ENCODE data around the gene BBC3.
"Not testable (repeated sequence)": the region's sequence is repeated elsewhere in the genome, so short reads cannot be mapped to it uniquely, and the experiment has no call there.

BBC3 gene, protein sequence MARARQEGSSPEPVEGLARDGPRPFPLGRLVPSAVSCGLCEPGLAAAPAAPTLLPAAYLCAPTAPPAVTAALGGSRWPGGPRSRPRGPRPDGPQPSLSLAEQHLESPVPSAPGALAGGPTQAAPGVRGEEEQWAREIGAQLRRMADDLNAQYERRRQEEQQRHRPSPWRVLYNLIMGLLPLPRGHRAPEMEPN

DNA sequence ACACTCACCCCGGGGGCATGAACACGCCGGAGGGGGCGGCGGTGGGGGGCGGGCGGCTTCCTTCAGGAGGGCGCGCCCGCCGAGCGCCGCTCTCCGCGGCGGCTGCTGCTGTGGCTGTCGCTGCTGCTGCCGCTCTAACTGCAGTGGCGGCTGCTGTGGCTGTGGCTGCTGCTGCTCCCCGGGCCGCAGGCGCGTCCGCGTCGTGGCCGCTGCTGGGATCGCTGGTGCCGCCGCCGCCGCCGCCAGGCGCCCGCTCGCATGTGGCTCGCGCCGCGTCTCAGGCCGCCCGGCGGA, at the start of gene BBC3:
Gene BBC3 (minus strand): TSS at position 279 of the 294 bp plus-strand sequence. CDS start 2,768 bp downstream, outside the sequence.
- peak within 1 kb of the TSS; percentile 84 for H3K4me3 ChIP-seq (ENCODE audit: low read depth, low read length)

DNA sequence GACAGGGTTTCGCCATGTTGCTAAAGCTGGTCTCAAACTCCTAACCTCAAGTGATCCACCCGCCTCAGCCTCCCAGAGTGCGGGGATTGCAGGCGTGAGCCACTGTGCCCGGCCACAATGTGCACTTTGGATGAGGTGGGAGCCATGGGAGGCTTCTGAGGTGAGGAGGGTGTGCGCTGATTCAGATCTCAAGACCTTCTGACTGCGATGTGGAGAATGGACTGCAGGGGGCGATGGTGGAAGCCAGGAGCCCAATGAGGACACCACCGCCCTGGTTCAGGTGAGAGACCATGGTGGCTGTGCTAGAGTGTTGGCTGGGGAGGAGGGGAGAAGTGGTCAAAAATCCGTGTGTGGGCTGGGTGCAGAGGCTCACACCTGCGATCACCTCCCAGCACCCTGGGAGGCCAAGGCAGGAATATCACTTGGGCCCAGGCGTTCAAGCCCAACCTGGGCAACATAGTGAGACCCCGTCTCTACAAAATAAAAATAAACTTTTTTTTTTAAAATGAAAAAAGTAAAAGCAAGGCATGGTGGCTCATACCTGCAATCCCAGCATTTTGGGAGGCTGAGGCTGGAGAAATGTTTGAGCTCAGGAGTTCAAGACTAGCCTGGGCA, 49.3 kb upstream of the BBC3 start:
- no peak overlapping the region for H3K4me3 ChIP-seq (ENCODE audit: low read depth, low read length)

DNA sequence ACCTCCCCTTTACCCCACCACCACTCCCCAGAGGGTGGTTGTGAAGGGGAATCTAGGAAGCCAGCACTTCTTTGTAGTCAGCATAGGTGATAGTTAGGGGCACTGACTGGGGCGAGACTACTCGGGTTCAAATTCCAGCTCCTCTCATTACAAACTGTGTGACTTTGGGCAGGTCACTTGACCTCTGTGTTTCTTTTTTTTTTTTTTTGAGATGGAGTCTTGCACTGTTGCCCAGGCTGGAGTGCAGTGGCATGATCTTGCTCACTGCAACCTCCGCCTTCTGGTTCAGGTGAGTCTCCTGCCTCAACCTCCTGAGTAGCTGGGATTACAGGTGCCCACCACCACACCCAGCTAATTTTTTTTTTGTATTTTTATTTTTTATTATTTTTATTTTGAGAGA, 45.5 kb upstream of the BBC3 start:
- not testable (repeated sequence) for H3K4me3 ChIP-seq (ENCODE audit: low read depth, low read length)

DNA sequence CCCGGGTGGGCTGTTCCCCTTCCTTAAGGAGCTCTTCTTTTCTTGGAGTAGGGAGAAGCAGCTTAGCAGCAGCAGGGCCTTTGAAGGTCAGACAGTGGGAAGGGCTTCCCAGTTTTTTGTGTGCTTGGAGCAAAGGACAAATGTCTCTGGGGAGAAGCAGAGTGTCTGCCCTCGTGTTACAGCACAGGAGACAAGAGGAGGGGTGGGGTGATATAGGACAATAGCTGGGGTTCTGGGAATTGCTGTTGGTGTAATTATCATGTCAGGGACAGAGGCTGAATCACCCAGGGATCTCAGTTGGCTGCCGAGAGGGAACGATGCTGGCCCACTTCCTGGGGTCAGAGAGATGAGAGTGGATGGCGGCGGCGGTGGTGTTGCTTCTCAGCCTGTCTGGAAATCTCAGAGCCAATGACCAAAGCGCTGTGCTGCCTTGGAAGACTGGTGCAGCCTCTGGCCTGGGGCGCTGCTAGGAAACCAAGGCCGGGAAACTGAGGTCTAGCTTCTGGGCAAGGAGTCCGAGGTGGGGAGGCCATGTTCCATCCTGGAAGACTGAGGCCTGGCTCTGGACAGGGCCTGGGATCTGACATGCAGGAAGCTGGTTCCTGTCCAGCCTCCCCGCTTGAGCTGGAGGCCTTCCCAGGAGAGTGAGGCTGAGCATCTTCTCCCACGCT, 44.9 kb upstream of the BBC3 start:
- no peak overlapping the region for H3K4me3 ChIP-seq (ENCODE audit: low read depth, low read length)

DNA sequence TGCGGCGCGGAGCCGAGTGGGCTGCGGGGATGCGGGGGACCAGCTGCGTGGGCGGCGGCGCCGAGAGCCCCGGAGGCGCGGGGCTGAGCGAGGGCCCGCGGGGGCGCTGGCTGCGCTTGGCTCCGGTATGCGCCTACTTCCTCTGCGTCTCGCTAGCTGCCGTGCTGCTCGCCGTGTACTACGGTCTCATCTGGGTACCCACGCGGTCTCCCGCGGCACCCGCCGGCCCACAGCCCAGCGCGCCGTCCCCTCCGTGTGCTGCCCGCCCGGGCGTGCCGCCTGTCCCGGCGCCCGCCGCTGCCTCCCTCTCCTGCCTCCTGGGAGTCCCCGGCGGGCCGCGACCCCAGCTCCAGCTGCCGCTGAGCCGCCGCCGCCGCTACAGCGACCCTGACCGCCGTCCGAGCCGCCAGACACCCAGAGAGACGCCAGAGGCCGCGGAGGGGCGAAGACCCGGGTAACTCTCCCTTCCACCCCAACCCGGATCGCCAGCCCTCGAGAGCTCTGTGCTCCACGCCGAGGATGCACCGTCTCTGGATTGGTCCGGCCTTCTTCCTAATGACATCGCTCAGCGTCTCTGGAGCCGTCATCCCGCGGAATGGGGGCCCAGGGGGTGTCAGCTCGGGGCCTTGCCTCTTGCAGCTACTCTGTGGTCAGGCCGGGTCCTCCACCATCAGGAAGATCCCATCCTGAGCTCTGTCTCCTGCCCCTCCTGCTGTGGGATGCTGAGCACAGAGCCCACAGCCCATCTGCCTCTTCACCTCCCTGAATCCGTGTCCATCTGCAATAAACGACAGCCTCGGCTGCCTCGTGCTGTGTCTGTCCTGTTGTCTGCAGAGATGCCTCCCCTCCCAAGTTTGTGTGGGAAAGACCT, 44.1 kb upstream of the BBC3 start:
- H3K4me3 ChIP-seq (ENCODE audit: low read depth, low read length): peak overlapping the region; percentile 67

DNA sequence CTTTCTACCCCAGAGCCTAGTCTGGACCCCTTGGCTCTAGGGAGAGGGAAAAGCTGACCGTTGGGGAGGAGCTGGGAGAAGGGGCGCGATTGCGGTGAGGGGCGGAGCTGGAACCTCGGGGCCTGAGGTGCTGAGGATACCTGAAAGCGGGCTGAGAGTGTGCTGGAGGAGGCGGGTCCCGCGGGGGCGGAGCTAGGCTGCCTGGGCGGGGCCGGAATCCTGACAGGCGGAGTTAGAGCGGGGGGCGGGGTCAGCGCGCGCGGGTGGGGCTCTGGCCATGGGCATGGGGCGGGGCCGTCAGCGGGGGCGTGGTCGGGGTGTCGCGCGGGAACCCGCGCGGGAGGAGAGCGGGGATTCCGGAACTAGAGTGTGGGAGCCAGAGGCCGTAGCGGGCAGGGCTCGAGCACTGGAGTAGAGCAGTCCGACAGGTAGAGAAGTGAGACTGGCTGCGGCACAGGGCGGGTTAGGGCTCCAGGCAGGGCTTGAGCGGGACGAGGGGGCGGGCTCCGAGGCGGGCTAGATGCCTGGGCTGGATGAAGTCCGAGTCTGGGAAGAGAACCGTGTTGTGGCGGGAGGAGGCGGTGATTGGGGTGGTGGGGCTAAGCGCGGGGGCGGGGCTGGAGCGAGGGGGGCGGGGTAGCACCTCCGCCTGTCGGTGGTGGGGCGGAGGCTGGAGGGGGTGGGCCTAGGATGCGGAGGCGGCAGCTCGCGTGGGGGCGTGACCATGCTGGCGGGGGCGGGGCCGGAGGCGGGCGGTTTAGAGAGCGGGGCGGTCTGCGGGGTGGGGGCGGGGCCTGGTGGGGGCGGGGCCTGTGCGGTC, 43.3 kb upstream of the BBC3 start, which contains the start of gene INAFM1:
Gene INAFM1 (plus strand): TSS at position 815 of the 820 bp plus-strand sequence. CDS start 35 bp downstream, outside the sequence.
- H3K4me3 ChIP-seq (ENCODE audit: low read depth, low read length): peak within 1 kb of the TSS; percentile 67

DNA sequence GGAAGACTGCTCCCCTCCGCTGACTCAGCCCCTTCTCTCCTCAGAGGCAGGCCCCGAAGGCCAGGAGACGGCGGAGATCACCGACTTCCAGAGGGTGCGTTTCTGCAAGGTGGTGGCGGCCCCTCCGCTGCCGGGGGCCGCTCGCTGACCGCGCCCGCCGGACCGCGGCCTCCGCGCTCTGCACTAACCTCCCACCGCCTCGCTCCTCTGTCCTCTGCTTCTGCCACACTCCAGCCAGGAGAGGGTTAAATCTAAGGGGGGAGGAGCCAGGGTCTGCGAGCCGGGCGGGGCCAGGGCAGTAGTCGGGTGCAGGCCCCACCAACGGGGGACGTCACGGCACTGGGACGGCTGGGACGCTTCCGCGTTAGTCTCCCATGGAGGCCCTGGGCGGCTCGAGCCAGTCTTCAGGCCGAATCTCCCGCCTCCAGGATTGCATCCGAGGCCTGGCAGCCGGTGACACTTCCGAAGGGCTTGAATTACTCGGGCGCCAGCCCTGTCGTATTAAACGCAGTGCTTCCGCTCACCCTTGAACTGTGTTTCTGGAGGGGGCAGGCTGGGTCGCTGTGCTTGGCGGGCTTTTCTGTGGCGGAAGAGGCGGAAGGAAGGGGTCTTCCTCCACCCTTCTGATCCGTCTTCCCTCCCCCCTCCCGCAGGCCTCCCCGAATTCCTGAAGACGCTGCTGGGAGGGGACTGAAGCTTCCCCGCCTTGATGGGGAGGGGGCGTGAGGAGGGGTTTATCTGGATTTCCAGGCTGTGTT, 42.5 kb upstream of the BBC3 start:
- H3K4me3 ChIP-seq (ENCODE audit: low read depth, low read length): peak overlapping the region; percentile 62

DNA sequence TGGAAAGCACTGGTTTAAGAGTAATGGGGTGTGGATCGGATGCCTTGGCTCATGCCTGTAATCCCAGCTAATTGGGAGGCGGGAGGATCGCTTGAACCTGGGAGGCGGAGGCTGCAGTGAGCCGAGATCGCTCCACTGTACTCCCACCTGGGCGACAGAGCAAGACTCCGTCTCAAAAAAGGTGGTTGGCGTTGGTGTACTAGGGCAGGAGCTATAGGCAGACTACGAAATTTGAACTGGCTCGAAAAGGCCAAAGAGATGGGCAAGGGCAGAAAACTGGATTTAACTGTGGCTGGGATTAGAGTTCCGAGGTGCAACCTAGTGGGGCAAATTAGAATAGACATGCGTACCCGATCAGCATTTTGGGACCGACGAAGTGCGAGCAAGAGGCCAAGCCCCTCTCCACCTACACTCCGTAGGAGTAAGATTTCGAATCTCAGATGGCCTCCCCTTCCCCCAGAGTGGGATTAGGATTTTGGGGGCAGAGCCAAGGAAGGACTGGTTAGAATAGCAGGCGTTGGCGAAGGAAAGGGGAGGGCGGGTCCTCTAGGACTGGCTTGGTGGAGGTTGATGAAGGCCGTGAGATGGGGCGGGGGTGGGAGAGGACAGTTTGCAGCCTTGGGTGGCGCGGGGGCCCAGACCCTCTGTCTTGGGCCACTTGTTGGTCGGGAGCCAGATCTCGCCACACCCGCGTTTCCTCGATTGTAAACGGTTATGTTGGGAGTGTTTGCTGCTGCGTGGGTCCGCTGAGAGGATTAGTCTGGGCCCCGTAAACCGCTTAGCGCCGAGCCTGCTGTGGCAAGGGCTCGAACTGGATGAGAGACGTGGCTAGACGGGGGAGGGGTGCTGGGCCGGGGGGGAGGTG, 41.7 kb upstream of the BBC3 start:
- H3K4me3 ChIP-seq (ENCODE audit: low read depth, low read length): peak overlapping the region; percentile 62

DNA sequence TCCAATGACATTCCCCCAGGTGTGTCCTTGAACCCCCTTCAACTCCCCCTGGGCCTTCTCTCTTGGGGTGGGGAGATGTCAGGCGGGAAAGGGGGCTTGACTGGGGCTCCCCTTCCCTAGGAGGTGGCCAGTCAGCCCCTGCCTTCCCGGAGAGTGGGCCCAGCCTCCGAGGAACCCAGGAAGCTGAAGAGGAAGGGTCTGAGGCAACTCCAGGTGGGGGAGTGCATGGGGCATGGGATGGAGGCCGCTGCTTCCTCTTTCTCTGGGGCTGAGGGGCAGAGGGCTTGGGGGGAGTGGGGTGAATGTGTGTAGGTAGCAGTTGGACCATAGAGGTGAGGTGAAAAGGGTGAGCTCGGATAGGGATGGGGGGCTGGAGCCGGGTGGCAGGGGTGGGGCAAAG, 41.0 kb upstream of the BBC3 start:
- H3K4me3 ChIP-seq (ENCODE audit: low read depth, low read length): no peak overlapping the region

DNA sequence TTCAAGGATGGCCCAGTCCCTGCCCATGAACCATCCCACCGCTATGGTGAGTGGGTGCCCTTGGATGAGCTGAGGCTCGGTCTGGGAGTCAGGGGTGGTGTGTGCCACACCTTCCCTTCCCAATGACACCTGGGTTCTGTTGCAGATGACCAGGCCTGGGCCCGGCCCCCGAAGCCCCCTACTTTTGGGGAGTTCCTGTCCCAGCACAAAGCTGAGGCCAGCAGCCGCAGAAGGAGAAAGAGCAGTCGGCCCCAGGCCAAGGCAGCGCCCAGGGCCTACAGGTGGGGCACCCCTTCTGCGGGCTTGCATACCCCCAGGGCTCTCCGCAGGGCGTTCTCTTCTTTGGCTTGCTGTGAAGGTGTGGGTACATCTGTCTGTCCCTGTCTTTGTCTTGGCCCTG, 39.4 kb upstream of the BBC3 start:
- H3K4me3 ChIP-seq (ENCODE audit: low read depth, low read length): no peak overlapping the region

DNA sequence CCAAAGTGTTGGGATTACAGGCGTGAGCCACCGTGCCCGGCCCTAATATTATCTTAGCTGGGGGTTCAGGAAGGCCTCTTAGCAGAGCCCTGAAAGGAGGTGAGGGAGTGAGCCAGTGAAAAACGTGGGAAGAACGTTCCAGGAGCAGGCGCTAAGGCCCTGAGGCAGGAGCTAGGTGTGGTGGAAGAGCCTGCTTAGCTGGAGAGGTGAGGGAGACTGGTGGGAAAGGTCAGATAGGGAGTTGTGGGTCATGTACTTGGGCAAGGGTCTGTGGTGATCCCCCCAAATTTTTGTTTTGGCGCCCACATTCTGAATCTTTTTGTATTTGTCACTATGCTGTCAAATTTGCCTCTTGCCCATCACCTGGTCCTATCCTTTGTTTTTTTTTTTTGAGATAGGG, 38.6 kb upstream of the BBC3 start:
- no peak overlapping the region for H3K4me3 ChIP-seq (ENCODE audit: low read depth, low read length)

DNA sequence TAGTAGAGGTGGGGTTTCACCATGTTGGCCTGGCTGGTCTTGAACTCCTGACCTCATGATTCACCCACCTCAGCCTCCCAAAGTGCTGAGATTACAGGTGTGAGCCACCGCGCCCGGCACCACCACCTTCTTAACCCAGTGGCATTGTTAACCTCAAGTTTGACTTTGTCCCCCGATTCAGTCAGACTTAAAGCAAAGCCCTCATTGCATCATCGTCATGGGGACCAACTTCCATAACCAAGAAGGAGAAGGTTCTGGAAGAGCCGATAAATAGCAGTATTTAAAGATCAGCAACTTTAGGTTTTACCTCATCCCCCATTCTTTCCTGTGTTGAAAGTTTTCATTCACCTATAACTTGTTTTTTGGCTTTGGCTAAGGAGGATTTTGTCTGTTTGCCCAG, 37.0 kb upstream of the BBC3 start:
- H3K4me3 ChIP-seq (ENCODE audit: low read depth, low read length): no peak overlapping the region

DNA sequence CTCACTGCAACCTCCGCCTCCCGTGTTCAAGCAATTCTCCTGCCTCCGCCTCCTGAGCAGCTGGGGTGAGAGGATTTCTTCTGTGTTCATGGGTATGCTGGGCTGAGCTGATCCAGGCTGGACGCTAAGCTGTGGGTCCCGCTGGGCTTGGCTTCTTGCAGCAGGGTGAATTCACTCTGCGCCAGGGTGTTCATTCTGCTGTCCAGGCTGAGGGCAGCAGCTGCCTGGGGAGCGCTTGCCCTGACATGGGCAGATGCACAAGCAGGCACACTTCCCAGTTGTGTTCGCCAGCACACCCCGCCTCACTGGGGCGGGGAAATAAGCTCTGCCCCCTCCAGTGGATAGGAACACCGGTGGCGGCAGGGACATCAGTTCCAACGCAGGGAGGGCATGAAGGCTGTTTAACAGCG, 36.4 kb upstream of the BBC3 start:
- H3K4me3 ChIP-seq (ENCODE audit: low read depth, low read length): no peak overlapping the region

DNA sequence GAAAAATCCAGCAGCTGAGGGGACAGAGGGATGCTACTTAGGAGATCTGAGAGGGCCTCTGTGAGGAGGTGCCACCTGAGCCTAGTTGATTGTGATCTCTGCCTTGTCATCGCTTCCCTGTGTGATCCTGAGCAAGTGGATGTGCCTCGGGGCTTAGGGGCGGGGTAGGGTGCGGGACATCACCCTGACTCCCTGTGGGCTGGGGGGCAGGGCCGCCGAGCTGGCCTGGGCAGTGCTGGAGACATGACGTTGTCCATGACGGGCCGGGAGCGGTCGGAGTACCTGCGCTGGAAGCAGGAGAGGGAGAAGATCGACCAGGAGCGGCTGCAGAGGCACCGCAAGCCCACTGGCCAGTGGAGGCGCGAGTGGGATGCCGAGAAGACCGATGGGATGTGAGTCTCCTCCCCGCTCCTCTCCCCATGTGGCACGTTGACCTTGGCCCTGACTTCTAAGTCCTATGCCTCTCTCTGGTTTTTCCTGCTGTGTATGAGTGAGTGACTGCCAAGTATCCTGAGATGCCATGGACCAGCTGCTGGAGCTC, 35.5 kb upstream of the BBC3 start:
- H3K4me3 ChIP-seq (ENCODE audit: low read depth, low read length): no peak overlapping the region

DNA sequence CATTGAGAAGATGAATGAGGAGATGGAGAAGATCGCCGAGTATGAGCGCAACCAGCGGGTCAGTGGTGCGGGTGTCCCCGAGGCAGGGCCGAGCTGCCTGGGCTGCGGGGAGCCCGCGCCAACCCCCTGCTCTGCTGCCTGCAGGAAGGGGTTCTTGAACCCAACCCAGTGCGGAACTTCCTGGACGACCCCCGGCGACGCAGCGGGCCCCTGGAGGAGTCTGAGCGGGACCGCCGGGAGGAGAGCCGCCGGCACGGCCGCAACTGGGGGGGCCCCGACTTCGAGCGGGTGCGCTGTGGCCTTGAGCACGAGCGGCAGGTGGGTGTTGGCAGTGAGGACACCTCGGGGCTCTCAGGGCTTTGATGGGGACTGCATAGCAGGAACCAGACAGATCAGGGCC, 33.6 kb upstream of the BBC3 start:
- H3K4me3 ChIP-seq (ENCODE audit: low read depth, low read length): no peak overlapping the region

DNA sequence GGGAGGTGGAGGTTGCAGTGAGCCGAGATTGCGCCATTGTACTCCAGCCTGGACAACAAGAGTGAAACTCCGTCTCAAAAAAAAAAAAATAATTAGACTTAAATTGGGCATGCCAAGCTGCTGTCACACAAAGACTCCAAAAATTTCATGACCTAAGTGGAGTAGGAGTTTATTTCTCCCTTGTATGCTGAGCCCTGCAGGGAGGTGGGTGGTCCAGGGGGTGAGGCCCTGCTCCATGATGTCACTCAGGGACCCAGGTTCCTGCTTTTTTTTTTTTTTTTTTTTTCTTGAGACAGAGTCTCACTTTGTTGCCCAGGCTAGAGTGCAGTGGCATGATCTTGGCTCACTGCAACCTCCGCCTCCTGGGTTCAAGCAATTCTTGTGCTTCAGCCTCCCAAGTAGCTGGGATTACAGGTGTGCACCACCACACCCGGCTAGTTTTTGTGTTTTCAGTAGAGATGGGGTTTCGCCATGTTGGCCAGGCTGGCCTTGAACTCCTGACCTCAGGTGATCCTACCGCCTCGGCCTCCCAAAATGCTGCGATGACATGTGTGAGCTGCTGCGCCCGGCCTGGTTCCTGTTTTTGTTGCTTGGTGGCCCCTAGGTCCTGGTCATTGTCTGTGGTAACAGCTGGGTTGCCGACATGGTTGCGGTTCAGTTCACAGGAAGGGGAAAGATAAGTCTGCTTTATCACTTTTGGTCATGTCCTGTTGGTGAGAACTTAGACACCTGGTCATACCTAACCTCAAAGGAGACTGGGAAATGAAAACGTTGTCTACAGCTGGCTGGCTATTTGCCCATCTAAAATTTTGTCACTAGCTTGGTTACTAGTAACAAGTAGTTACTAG, 31.2 kb upstream of the BBC3 start:
- H3K4me3 ChIP-seq (ENCODE audit: low read depth, low read length): not testable (repeated sequence)

DNA sequence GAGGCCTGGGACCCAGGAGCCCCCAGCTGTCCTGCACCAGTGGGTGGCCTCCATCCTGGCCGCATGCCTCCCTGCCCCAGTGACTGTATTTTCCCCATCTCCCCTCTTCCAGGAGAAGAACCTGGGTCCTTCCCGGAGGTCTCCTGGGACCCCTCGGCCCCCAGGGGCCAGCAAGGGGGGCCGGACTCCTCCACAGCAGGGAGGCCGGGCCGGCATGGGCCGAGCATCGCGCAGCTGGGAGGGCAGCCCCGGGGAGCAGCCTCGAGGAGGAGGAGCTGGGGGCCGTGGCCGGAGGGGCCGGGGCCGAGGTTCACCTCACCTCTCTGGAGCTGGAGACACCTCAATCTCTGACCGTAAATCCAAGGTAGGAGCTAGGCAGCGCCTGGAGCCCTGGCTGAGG, 29.5 kb upstream of the BBC3 start:
- no peak overlapping the region for H3K4me3 ChIP-seq (ENCODE audit: low read depth, low read length)

Measured in iPS-11a (cell line).